Activated CD8-positive, alpha-beta T cell treated with anti-CD3 and anti-CD28 coated beads for 36 hours (primary cell): ENCODE data around the gene AP2A2. TPM values are rescaled to one million over a fixed set of nuclear protein-coding genes. Genes with fewer than 3 reads are reported as not detected.

Source experiments
- ATAC-seq: fragments of 200-7000 bp; cut with Tn5 transposase; one replicate; pipeline ENCODE4 v1.10.0; 2021; ENCODE audit warnings: mild to moderate bottlenecking, moderate library complexity
- CTCF ChIA-PET: fragments of 350-600 bp; sonication (Branson Sonifier 250); formaldehyde crosslinking; loops from one replicate; lab custom pipeline; 2021; ENCODE audit warnings: antibody characterized with exemption; lab: Charles Lee
- POLR2A ChIA-PET: fragments of 350-600 bp; sonication (Branson Sonifier 250); formaldehyde crosslinking; loops from one replicate; lab custom pipeline; 2021; ENCODE audit warnings: antibody characterized with exemption; lab: Charles Lee
- DNase-seq: peaks from one replicate; pipeline ENCODE4 v3.0.0-alpha.2; 2020
- H3K27ac Mint-ChIP-seq: one replicate; pipeline ENCODE4 v1.8.0; 2021; ENCODE audit warnings: mild to moderate bottlenecking, mixed read lengths
- H3K27me3 Mint-ChIP-seq: one replicate; pipeline ENCODE4 v1.8.0; 2021; ENCODE audit warnings: mixed read lengths
- H3K36me3 Mint-ChIP-seq: one replicate; pipeline ENCODE4 v1.8.0; 2021; ENCODE audit warnings: low read depth, mixed read lengths
- H3K4me1 Mint-ChIP-seq: one replicate; pipeline ENCODE4 v1.8.0; 2021; ENCODE audit warnings: low read depth, mixed read lengths
- H3K4me3 Mint-ChIP-seq: one replicate; pipeline ENCODE4 v1.8.0; 2021; ENCODE audit warnings: mild to moderate bottlenecking, moderate library complexity, mixed read lengths
- H3K9me3 Mint-ChIP-seq: one replicate; pipeline ENCODE4 v1.8.0; 2021; ENCODE audit warnings: mixed read lengths
- intact Hi-C: fragments of 100-400 bp; cut with micrococcal nuclease; formaldehyde crosslinking; loops from one replicate; pipeline ENCODE4 v1.10.0; 2022
- total RNA-seq, 2 experiments: library from RNA; stranded (reverse); gene quantifications; one replicate each; pipeline ENCODE4 v1.2.3, GENCODE V29; 2021
- TF ChIP-seq, protein P1 (sequence below): fragments of 200-600 bp; IDR thresholded peaks from one replicate; pipeline ENCODE4 v1.8.0; 2022; ENCODE audit warnings: antibody characterized with exemption, mild to moderate bottlenecking

Gene AP2A2
- total RNA-seq, 2 experiments from 2014 or later = 34.0 to 34.6 TPM

GRCh38 chr11:1029051-1029450, 103.4 kb downstream of the AP2A2 start:
- DNase-seq = no peak
- CTCF ChIA-PET = no interaction called here
- intact Hi-C loops = no loop called here
- TF ChIP-seq, protein P1, sequence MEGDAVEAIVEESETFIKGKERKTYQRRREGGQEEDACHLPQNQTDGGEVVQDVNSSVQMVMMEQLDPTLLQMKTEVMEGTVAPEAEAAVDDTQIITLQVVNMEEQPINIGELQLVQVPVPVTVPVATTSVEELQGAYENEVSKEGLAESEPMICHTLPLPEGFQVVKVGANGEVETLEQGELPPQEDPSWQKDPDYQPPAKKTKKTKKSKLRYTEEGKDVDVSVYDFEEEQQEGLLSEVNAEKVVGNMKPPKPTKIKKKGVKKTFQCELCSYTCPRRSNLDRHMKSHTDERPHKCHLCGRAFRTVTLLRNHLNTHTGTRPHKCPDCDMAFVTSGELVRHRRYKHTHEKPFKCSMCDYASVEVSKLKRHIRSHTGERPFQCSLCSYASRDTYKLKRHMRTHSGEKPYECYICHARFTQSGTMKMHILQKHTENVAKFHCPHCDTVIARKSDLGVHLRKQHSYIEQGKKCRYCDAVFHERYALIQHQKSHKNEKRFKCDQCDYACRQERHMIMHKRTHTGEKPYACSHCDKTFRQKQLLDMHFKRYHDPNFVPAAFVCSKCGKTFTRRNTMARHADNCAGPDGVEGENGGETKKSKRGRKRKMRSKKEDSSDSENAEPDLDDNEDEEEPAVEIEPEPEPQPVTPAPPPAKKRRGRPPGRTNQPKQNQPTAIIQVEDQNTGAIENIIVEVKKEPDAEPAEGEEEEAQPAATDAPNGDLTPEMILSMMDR = no peak
- Mint-ChIP-seq H3K4me3 (no peak overlapping the region), H3K36me3 (no peaks in the 10 kb centered on the region), H3K4me1 (no peaks in the 10 kb centered on the region), H3K9me3 (no peaks in the 10 kb centered on the region), H3K27ac (no peak overlapping the region), H3K27me3 (no peaks in the 10 kb centered on the region)
- no peak for ATAC-seq
- POLR2A ChIA-PET = no interaction called here

GRCh38 chr11:1029654-1030053, 104.0 kb downstream of the AP2A2 start:
- DNase-seq (no peak), ATAC-seq (no peak)
- ChIA-PET POLR2A (no interaction called here), CTCF (no interaction called here)
- Mint-ChIP-seq H3K4me3 (no peak overlapping the region), H3K9me3 (no peaks in the 10 kb centered on the region), H3K27me3 (no peaks in the 10 kb centered on the region), H3K4me1 (no peaks in the 10 kb centered on the region), H3K27ac (no peak overlapping the region), H3K36me3 (no peaks in the 10 kb centered on the region)
- TF ChIP-seq, protein P1 = no peak
- intact Hi-C loops = loop anchor here (10.0 kb wide), 1 partner anchor 105 kb away; the partner anchor contains the start of gene AP2A2

- ChIA-PET POLR2A (no interaction called here), CTCF (no interaction called here)
- Mint-ChIP-seq H3K36me3 (no peaks in the 10 kb centered on the region), H3K4me3 (no peak overlapping the region), H3K27ac (no peak overlapping the region), H3K27me3 (no peaks in the 10 kb centered on the region), H3K9me3 (no peaks in the 10 kb centered on the region), H3K4me1 (no peaks in the 10 kb centered on the region)
- TF ChIP-seq, protein P1 = no peak
- no peak for ATAC-seq
- intact Hi-C loops = loop anchor here (10.0 kb wide), 1 partner anchor 105 kb away; the partner anchor contains the start of gene AP2A2
- DNase-seq = no peak
Observed at GRCh38 chr11:1030086-1030485, 104.4 kb downstream of the AP2A2 start.

DNA sequence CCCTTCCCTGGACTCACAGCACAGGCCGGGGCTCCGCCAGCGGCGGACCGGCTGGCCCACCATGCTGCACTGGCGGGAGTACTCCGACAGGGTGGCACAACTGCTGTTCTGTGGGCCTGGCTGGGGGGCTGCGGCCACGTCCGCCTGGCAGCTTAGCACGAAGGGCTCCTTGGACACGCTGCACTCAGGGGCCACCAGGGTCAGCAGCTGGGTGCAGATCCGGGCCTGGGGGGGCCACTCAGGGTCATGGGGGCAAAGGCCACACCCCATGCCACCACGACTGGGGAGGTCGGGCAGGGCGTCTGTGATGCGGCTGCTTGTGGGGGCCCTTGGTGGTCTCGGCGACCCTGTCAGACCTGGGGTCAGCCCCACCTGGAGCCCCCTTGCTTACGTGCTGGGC, 104.9 kb downstream of the AP2A2 start:
- H3K4me3 Mint-ChIP-seq = no peak overlapping the region
- H3K27me3 Mint-ChIP-seq = no peaks in the 10 kb centered on the region
- H3K27ac Mint-ChIP-seq = no peak overlapping the region
- ATAC-seq (no peak), DNase-seq (no peak)
- no peaks in the 10 kb centered on the region for H3K9me3 Mint-ChIP-seq
- H3K4me1 Mint-ChIP-seq = no peaks in the 10 kb centered on the region
- POLR2A ChIA-PET = no interaction called here
- intact Hi-C loops = loop anchor here (10.0 kb wide), 1 partner anchor 106 kb away; the partner anchor contains the start of gene AP2A2
- no peaks in the 10 kb centered on the region for H3K36me3 Mint-ChIP-seq
- CTCF ChIA-PET = no interaction called here
- TF ChIP-seq, protein P1 = no peak

GRCh38 chr11:1031121-1031899, 105.6 kb downstream of the AP2A2 start:
- ATAC-seq (no peak), DNase-seq (no peak)
- Mint-ChIP-seq H3K9me3 (no peaks in the 10 kb centered on the region), H3K36me3 (no peaks in the 10 kb centered on the region), H3K27ac (no peak overlapping the region), H3K4me3 (no peak overlapping the region), H3K27me3 (no peaks in the 10 kb centered on the region), H3K4me1 (no peaks in the 10 kb centered on the region)
- ChIA-PET CTCF (no interaction called here), POLR2A (interaction anchor here (0.6 kb wide), 1 partner anchor 154 kb away, joined by 3 read pairs; no protein-coding TSS in a partner anchor)
- intact Hi-C loops = loop anchor here (10.0 kb wide), 1 partner anchor 107 kb away; the partner anchor contains the start of gene AP2A2
- TF ChIP-seq, protein P1 = no peak
